NCI-H1694 treated with DMSO at 0.1 percent for 48 hours (cell line): ENCODE measurements around the gene LRFN3.
A peak's percentile ranks its signal among the peaks of the same experiment; 100 is the strongest.
"Not testable (repeated sequence)": the region's sequence is repeated elsewhere in the genome, so short reads cannot be mapped to it uniquely, and the experiment has no call there.

ENCODE experiments used
- DNase-seq: peaks from one replicate; lab custom pipeline; 2025; lab: John Stamatoyannopoulos, UW

Gene LRFN3

GRCh38 chr19:35938282-35939224 is 2.4 kb downstream of the LRFN3 start:
- DNase-seq, result no peak

- DNase-seq, result no peak
Observed at GRCh38 chr19:35939307-35940077, 3.3 kb downstream of the LRFN3 start.

GRCh38 chr19:35940078-35940775 is 4.1 kb downstream of the LRFN3 start:
- DNase-seq, result no peak

GRCh38 chr19:35940839-35941238 is 4.7 kb downstream of the LRFN3 start:
- no peak for DNase-seq

- DNase-seq, result no peak
Observed at GRCh38 chr19:35942235-35942634, 6.1 kb downstream of the LRFN3 start.

GRCh38 chr19:35943321-35944301 is 7.4 kb downstream of the LRFN3 start:
- DNase-seq, result no peak

- DNase-seq, result no peak
Observed at GRCh38 chr19:35944556-35944955, 8.4 kb downstream of the LRFN3 start.

GRCh38 chr19:35945121-35945790 is 9.1 kb downstream of the LRFN3 start:
- DNase-seq, result no peak

- no peak for DNase-seq
Observed at GRCh38 chr19:35946203-35946602, 10.0 kb downstream of the LRFN3 start.

- DNase-seq, result no peak
Observed at GRCh38 chr19:35949131-35949530, 13.0 kb downstream of the LRFN3 start.

- DNase-seq, result no peak
Observed at GRCh38 chr19:35955881-35956634, 19.9 kb downstream of the LRFN3 start.

- DNase-seq, result not testable (repeated sequence)
Observed at GRCh38 chr19:35957411-35957810, 21.2 kb downstream of the LRFN3 start.

GRCh38 chr19:35958660-35959039 is 22.5 kb downstream of the LRFN3 start:
- no peak for DNase-seq

- DNase-seq, result no peak
Observed at GRCh38 chr19:35959040-35959967, 23.1 kb downstream of the LRFN3 start.

GRCh38 chr19:35959968-35960320 is 23.8 kb downstream of the LRFN3 start:
- no peak for DNase-seq

- no peak for DNase-seq
Observed at GRCh38 chr19:35960432-35960972, 24.3 kb downstream of the LRFN3 start.

- no peak for DNase-seq
Observed at GRCh38 chr19:35963514-35963913, 27.3 kb downstream of the LRFN3 start.

- no peak for DNase-seq
Observed at GRCh38 chr19:35966771-35967170, 30.6 kb downstream of the LRFN3 start.

- peak; percentile 14 for DNase-seq
Observed at GRCh38 chr19:35973487-35973886, 37.3 kb downstream of the LRFN3 start.
